Right cardiac atrium (tissue), 5 donors: ENCODE measurements around the gene KCNH4. TPM values are rescaled to one million over a fixed set of nuclear protein-coding genes. Genes with fewer than 3 reads are reported as not detected.

Source experiments
- ATAC-seq, 2 donors: fragments of 200-7000 bp; cut with Tn5 transposase; one replicate each; pipeline versions ENCODE4 v1.8.0 to v1.9.1; 2020; ENCODE audit warnings: moderate library complexity in 2 of 2, mild to moderate bottlenecking in 1 of 2
- DNase-seq, 3 donors: peaks; one replicate each; pipeline ENCODE4 v3.0.0-alpha.2; 2020
- H3K27ac ChIP-seq: one replicate; pipeline ENCODE4 v1.5.1; 2013; ENCODE audit warnings: mild to moderate bottlenecking, low read length, control low read depth, moderate library complexity
- H3K27me3 ChIP-seq: one replicate; pipeline ENCODE4 v1.6.1; 2013; ENCODE audit not compliant: control insufficient read depth, insufficient read depth
- H3K4me1 ChIP-seq: one replicate; pipeline ENCODE4 v1.6.1; 2013; ENCODE audit warnings: low read length; ENCODE audit not compliant: control insufficient read depth, insufficient read depth
- H3K4me3 ChIP-seq: one replicate; pipeline ENCODE4 v1.5.1; 2013; ENCODE audit warnings: low read length, control low read depth
- H3K9me3 ChIP-seq: one replicate; pipeline ENCODE4 v1.6.1; 2013; ENCODE audit warnings: low read length; ENCODE audit not compliant: control insufficient read depth
- WGBS: extraction: QIAGEN DNeasy Blood & Tissue Kit; methylation state at CpG from one replicate; pipeline ENCODE4 v1.1.7; 2013; 5-methylcytosine and 5-hydroxymethylcytosine counted together
- intact Hi-C, 4 donors: fragments of 100-400 bp; cut with DNase I; formaldehyde crosslinking; loops; one replicate each; pipeline versions ENCODE4 v1.11.0 to v1.14.0; 2022 to 2023
- polyA plus RNA-seq: library from polyadenylated mRNA; stranded (reverse); fragments of 200-250 nt; gene quantifications from one replicate; pipeline ENCODE4 v1.2.3, GENCODE V29; 2013
- total RNA-seq, 4 donors: library from RNA; stranded (reverse); fragmentation: NEBNext Ultra II Directional; extraction: Animal tissue kit (Norgen Biotek cat#: 25700); gene quantifications; one replicate each; pipeline ENCODE4 v1.2.1, GENCODE V29; 2021
- donor health status: healthy with polysubstance abuse.
- donor health status: DM: no; HTN: yes; CAD: no.
- donor health status: DM: no; HTN: no; CAD: no.
- donor health status: DM: no; HTN: yes; CAD: no; lungs with severe emphysema.
- donor health status: DM: yes; HTN: yes; CAD: no.

The KCNH4 gene
- total and polyA plus RNA-seq, 5 donors: 0.06 to 0.28 (median 0.14) TPM; not detected in 1

DNA sequence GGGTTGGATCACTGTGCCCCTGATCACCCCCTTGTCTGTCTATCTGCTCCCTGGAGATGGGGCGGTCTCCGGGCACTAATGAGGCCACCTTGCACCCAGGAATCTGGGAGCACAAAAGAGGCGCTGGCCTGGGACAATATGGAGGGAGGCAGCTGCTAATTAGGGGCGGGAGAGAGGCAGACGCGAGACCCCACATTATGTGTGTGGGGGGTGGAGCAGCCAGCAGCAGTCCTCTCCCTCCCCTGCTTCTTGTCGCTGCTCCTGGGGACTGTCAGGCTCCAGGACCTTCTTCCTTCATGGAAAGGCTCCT is 4.6 kb upstream of the KCNH4 start:
- ATAC-seq: no peak
- Histone ChIP-seq H3K9me3 (no peaks in the 10 kb centered on the region), H3K27ac (no peak overlapping the region), H3K27me3 (no peaks in the 10 kb centered on the region), H3K4me1 (no peaks in the 10 kb centered on the region), H3K4me3 (no peak overlapping the region)
- intact Hi-C loops: no loop called here
- no peak for DNase-seq
- 80% methylated on average over 7 of the region's 7 CpGs for WGBS

DNA sequence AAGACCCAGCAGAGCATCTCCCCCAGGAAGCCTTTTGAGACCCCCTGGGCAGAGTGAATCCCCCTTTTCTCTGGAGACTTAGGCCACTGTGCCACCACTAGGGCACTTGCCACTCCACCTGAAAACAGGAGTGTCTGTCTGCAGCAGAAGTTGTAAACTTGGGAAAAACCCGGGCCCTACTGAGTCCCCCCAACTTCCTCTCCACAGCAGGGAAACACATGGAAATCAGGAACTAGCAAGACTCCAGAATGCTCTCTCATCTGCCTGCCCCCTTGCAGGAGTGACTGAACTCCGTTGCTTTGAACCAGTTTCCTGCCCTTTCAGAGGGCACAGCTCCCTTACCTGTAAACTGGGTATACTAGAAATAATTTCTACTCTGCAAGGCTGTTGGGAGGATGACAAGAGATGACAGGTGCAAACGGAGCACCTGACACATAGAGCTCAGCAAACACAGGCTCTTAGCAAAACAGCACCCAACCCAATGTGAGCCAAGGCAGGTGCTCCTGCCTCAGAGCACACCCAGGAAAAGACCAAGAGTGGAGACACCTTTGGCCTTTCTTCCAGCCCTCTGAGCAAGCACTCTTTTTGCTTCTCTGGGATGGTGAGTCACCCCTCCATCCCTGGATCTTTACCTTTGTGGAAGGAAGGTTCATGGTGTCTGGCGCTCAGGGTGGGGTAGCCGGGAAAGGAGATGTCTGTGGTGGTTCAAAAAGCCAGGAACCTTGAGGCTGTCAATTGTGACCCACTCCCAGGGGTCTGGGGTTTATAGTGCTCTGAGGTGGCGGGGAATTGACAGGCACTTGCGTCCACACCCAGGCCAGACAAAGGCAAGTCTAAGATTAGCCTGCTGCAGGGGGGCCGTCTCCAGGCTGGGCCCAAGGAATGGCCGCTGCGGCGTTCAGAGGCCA is 4.0 kb upstream of the KCNH4 start, which contains the start of gene HCRT:
HCRT (minus strand) TSS at position 740 of the 908 bp plus-strand sequence; CDS start at position 653, 87 bp downstream.
- no peaks in the 10 kb centered on the region for H3K4me1 ChIP-seq
- intact Hi-C loops: loop anchor here in 1 of 4 donors (5.0 kb wide), 1 partner anchor 68 kb away; no protein-coding TSS in a partner anchor
- H3K27ac ChIP-seq: no peak within 1 kb of the TSS
- H3K27me3 ChIP-seq: no peaks in the 10 kb centered on the region
- 79% methylated on average over 11 of the region's 11 CpGs for WGBS
- H3K9me3 ChIP-seq: no peaks in the 10 kb centered on the region
- ATAC-seq (no peak), DNase-seq (peak in 1 of 3 donors; percentile 30)
- H3K4me3 ChIP-seq: peak within 1 kb of the TSS; percentile 50

DNA sequence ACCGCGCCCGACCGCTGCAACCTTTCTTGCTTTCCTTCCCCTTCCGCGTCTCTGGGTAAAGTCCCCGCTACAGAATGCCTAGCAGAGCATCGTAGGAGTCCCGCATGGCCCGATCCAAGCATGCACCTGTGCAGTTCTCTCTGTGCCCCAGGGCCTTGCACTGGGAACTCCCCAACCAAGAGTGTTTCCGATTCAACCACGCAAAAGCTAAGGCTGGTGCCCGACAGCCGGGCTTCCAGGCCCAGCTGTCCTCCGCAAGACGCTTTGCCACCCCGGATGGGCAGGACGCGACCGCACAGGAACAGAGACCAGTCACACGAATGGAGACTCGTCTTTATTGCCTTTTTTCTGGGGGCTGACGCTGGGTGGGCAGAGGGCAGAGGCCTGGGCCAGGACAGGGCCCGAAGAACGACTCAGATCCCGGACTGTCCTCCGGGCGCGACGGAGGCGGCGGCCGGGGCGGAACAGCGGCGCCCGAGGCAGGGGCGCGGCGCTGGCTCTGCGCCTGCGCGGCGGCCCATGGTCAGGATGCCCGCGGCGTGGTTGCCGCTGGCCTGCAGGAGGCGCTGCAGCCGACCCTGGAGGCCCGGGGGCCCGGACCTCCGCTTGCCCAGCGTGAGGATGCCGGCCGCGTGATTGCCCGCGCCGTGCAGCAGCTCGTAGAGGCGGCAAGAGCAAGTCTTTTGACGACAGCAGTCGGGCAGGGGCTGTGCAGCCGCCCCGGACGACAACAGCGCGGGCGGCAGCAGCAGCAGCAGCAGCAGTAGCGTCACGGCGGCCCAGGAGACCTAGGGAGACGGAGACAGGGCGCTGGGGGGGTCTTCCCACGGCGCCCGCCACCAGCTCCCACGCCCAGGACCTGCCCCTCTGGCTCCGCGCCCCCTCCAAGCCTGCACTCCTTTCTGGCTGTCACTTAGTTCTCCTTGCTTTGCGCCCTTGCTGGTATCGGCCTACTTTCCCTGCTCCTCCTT is 3.1 kb upstream of the KCNH4 start:
- peak overlapping the region; percentile 50 for H3K4me3 ChIP-seq
- H3K9me3 ChIP-seq: no peaks in the 10 kb centered on the region
- WGBS: 3% methylated on average over 83 of the region's 83 CpGs
- intact Hi-C loops: loop anchor here in 1 of 4 donors (5.0 kb wide), 1 partner anchor 67 kb away; no protein-coding TSS in a partner anchor
- peak overlapping the region; percentile 61 for H3K27ac ChIP-seq
- ATAC-seq (peak; percentile 81 to 85), DNase-seq (peak; percentile 79 to 93 (median 93))
- H3K4me1 ChIP-seq: no peaks in the 10 kb centered on the region
- no peaks in the 10 kb centered on the region for H3K27me3 ChIP-seq

DNA sequence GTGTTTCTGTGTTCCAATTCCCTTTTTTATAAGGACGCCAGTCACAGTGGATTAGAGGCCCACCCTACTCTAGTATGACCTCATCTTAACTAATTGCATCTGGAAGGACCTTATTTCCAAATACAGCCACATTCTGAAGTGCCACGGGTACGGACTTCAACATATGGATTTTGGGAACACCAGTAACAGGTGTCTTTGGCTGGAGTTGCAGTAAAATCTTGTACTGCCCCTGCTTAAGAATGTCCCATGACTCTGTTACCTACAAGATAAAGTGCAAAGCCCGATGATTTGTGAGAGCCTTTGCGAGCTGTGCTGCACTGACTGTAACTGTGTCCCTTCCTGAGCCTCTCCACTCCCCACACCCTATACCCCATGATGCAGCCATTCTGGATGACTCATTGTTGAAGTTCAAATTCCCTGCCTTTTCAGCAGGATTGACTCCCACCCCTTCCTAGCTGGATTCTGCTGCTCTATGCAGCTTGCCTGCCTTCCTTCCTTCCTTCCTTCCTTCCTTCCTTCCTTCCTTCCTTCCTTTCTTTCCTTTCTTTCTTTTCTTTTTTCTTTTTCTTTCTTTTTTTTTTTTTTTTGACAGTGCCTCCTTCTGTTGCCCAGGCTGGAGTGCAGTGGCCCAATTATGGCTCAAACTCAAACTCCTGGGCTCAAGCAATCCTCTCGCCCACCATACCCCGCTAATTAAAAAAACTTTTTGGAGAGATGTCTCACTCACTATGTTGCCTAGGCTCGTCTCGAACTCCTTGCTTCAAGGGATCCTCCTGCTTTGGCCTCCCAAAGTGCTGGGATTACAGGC is 2.2 kb upstream of the KCNH4 start:
- Histone ChIP-seq H3K4me3 (peak overlapping the region; percentile 50), H3K4me1 (no peaks in the 10 kb centered on the region), H3K27ac (peak overlapping the region; percentile 61), H3K9me3 (no peaks in the 10 kb centered on the region), H3K27me3 (no peaks in the 10 kb centered on the region)
- 68% methylated on average over 9 of the region's 9 CpGs for WGBS
- peak in 1 of 3 donors; percentile 13 for DNase-seq
- intact Hi-C loops: loop anchor here in 1 of 4 donors (5.0 kb wide), 1 partner anchor 66 kb away; no protein-coding TSS in a partner anchor
- ATAC-seq: peak in 1 of 2 donors; percentile 25

DNA sequence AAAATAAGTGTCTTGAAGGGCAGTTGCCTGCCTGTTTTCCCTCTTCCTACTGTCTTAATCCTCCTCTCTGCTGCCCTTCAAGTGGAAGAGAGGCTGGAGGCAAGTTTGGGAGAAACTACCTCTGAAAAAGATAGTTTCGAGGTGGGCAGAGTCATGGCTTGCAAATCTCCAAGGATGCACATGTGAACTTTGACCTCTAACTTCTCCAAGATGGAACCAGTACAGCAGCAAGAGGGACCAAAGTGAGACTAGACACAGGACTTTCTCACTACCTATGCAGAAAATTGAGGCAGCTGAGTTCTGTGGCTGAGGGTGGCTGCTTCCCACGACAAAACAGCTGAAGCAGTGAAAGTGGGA is 887 bp upstream of the KCNH4 start:
- intact Hi-C loops: loop anchor here in 1 of 4 donors (5.0 kb wide), 1 partner anchor 65 kb away; no protein-coding TSS in a partner anchor
- WGBS: 84% methylated on average over 2 of the region's 2 CpGs
- no peaks in the 10 kb centered on the region for H3K27me3 ChIP-seq
- no peak for ATAC-seq
- H3K4me1 ChIP-seq: no peaks in the 10 kb centered on the region
- no peak for DNase-seq
- no peak overlapping the region for H3K27ac ChIP-seq
- no peak overlapping the region for H3K4me3 ChIP-seq
- H3K9me3 ChIP-seq: no peaks in the 10 kb centered on the region

DNA sequence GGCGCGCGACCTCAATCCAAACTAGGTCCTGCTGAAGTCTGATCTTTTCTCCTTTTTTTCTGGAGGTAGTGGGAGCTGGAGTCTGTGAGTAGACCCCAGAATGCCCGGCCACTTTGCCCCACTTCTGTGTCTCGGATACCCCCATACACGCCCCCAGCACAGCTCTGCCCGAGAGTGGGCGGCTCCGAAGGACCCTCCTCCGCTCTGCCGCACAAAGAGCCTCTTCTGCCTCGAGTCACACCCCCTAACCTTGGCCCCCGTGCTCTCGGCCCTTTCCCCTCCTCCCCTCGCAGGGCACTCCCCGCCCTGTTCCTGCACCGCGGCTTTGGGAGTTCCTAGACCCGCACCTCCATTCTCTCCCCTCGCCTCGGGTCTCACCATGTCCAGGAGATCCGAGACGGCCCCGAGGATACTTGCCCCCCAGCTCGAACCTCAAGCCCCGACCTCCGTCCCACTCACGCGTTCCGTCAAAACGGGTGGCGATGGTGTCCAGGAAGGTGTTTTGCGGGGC is 476 bp downstream of the KCNH4 start:
- H3K27me3 ChIP-seq: no peaks in the 10 kb centered on the region
- ATAC-seq (peak in 1 of 2 donors; percentile 1), DNase-seq (peak in 1 of 3 donors; percentile 42)
- H3K4me3 ChIP-seq: peak overlapping the region; percentile 14
- intact Hi-C loops: loop anchor here in 1 of 4 donors (5.0 kb wide), 1 partner anchor 63 kb away; no protein-coding TSS in a partner anchor
- no peak overlapping the region for H3K27ac ChIP-seq
- WGBS: 2% methylated on average over 33 of the region's 33 CpGs
- no peaks in the 10 kb centered on the region for H3K4me1 ChIP-seq
- H3K9me3 ChIP-seq: no peaks in the 10 kb centered on the region

DNA sequence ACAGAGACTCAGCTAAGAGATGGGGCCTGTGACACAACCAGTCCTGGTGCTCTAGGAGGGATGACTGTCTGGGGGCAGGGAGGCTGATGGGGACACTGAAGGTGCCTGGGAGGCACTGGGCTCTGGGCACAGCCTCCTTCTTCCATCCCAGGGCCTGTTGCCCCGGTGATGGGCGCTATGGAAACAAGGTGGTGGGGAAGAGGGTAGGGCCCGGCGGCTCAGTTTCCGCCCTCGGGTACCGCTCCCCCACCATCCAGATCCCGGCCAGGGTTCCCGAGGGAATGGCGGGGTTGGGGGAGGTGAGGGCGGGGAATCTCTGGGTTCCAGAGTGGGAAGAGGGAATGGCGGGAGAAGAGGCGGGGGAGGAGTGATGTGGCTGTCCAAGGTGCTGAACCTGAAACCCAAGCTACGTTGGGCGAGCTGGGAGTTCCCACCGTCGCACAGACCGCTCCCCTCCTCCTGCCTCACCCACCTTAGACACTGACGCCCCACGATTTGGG is 981 bp downstream of the KCNH4 start:
- Histone ChIP-seq H3K4me3 (no peak overlapping the region), H3K4me1 (no peaks in the 10 kb centered on the region), H3K27me3 (no peaks in the 10 kb centered on the region), H3K27ac (no peak overlapping the region), H3K9me3 (no peaks in the 10 kb centered on the region)
- WGBS: 10% methylated on average over 20 of the region's 20 CpGs
- intact Hi-C loops: loop anchor here in 1 of 4 donors (5.0 kb wide), 1 partner anchor 63 kb away; no protein-coding TSS in a partner anchor
- ATAC-seq: peak in 1 of 2 donors; percentile 9
- peak in 2 of 3 donors; percentile 50 to 70 for DNase-seq

DNA sequence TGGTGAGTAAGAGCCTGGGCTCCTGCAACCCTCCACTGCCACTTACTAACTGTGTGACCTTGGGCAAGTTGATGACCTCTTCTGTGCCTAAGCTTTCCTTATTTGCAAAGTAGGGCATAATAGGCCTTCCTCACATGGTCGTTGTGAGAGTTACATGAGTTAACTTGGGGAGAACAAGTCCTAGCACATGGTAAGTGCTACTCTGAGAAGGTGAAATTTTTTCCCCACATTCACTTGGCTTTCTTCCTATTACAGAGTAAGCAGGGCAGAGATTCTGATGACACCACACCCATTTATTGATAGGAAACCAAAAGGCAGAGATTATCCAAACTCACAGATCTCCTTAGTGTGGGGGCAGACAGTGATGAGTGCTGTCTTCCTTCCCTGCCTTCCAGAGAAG is 1.6 kb downstream of the KCNH4 start:
- 31% methylated on average over 1 of the region's 1 CpG for WGBS
- no peaks in the 10 kb centered on the region for H3K27me3 ChIP-seq
- intact Hi-C loops: no loop called here

DNA sequence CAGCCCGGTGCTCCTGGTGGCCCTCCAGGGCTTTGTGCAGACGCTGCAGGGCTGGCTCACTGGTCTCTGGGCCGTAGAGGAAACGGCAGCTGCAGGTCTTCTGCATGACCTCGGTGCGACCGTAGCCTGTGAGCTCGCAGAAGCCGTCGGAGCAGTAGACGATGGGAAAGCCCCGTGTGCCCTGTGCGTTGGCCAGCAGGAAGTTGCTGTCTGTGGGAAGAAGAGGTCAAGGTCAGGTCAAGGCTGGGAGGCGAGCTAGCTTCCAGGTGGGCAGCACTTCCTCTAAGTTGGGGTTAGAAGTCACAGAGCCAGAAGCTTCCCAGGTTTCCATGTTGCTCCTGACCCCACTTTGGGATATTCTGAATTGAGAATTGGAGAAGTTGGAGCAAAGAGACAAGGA is 2.1 kb downstream of the KCNH4 start:
- Histone ChIP-seq H3K9me3 (no peaks in the 10 kb centered on the region), H3K27me3 (no peaks in the 10 kb centered on the region), H3K4me1 (no peaks in the 10 kb centered on the region), H3K4me3 (no peak overlapping the region), H3K27ac (no peak overlapping the region)
- peak in 1 of 3 donors; percentile 49 for DNase-seq
- ATAC-seq: no peak
- 40% methylated on average over 14 of the region's 14 CpGs for WGBS
- intact Hi-C loops: no loop called here

More for the DNA sequence above, 1.6 kb downstream of the KCNH4 start:
- ATAC-seq (no peak), DNase-seq (no peak)
- Histone ChIP-seq H3K27ac (no peak overlapping the region), H3K4me3 (no peak overlapping the region), H3K4me1 (no peaks in the 10 kb centered on the region), H3K9me3 (no peaks in the 10 kb centered on the region)

DNA sequence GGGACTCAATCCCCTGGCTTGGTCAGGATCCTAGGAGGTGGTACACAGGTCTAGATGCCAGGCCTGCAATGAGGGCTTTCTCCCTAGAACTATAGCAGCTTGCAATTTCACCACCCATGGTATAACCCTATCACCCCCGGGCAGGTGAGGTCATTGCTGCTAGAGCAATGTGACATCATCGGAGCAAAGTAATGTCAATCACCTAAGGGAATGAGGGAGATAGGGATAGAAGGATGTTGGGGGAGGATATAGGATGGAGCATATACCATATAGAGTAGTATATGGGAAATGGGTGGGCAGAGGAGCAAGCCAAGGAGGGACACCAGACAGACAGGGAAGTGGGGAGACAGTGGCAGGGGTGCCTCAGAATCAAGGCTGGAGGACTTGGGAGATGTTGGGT is 3.3 kb downstream of the KCNH4 start:
- intact Hi-C loops: no loop called here
- H3K4me3 ChIP-seq: no peak overlapping the region
- ATAC-seq (no peak), DNase-seq (no peak)
- H3K4me1 ChIP-seq: no peaks in the 10 kb centered on the region
- WGBS: 85% methylated on average over 2 of the region's 2 CpGs
- no peak overlapping the region for H3K27ac ChIP-seq
- no peaks in the 10 kb centered on the region for H3K27me3 ChIP-seq
- H3K9me3 ChIP-seq: no peaks in the 10 kb centered on the region
